Measurements from ENCODE around the gene SIGLEC5. TPM values are rescaled to one million over a fixed set of nuclear protein-coding genes. Genes with fewer than 3 reads are reported as not detected.

SIGLEC5 gene
- total and polyA plus RNA-seq, 2 of the 13 experiments (the other 11 are each of a cell fraction or from before 2014, with no cell fraction given) = not detected

- TF ChIP-seq ZBTB2 (CRISPR knock-in tag; IDR thresholded peaks at IDR 0.05; ENCODE audit: low read depth) (no peak), TFDP1 (CRISPR knock-in tag; IDR thresholded peaks at IDR 0.05; ENCODE audit: borderline replicate concordance) (no peak), ZSCAN20 (CRISPR knock-in tag; IDR thresholded peaks at IDR 0.05; ENCODE audit: borderline replicate concordance) (no peak), ZFP91 (CRISPR knock-in tag; IDR thresholded peaks at IDR 0.05; ENCODE audit: borderline replicate concordance) (no peak)
Observed at GRCh38 chr19:51664131-51664530, 33.9 kb upstream of the SIGLEC5 start (continued).

GRCh38 chr19:51663650-51664049 is 33.4 kb upstream of the SIGLEC5 start:
- WGBS (ENCODE audit: low lambda C conversion rate) = 33% methylated on average over 3 of the region's 3 CpGs
- Histone ChIP-seq H3K79me2 (ENCODE audit: insufficient read depth, low read length) (no peaks in the 10 kb centered on the region), H4K20me1 (ENCODE audit: insufficient read depth, low read length) (no peaks in the 10 kb centered on the region), H3K36me3 (replicated peaks in 1 of 2; ENCODE audit: control insufficient read depth in 1 of 2, insufficient read depth in 2 of 2, low read length in 2 of 2) (no peaks in the 10 kb centered on the region), H3K9ac (ENCODE audit: insufficient read depth, low read depth, low read length) (no peak overlapping the region), H2AFZ (ENCODE audit: low read length) (no peak overlapping the region), H3K4me2 (ENCODE audit: low read depth, low read length) (no peak overlapping the region), H3K4me3 (replicated peaks in 1 of 3; ENCODE audit: insufficient read depth in 1 of 3, low read depth in 2 of 3, low read length in 3 of 3) (no peak overlapping the region), H3K4me1 (ENCODE audit: insufficient read depth, low read length) (no peaks in the 10 kb centered on the region), H3K27me3 (ENCODE audit: control insufficient read depth in 1 of 2, insufficient read depth in 2 of 2, low read length in 2 of 2) (no peaks in the 10 kb centered on the region), H3K9me3 (ENCODE audit: low read length) (no peaks in the 10 kb centered on the region), H3K27ac (ENCODE audit: extremely low read length, insufficient read depth, low read length) (no peak overlapping the region)
- intact Hi-C loops (cut with micrococcal nuclease; ENCODE audit: unreplicated experiment) (no loop called here), in situ Hi-C loops (cut with HindIII; ENCODE audit: extremely low pct_ligation_motif_present, low pct_unique_long_range_greater_than_20kb) (no loop called here)
- FAIRE-seq = no peak
- ChIA-PET CTCF (ENCODE audit: low intra/inter-chr PET ratio, low total read pairs) (no interaction called here), POLR2A (no interaction called here)
- BruUV-seq (replicated peaks) = no TSS peak
- no peak for ATAC-seq
- no peak for DNase-seq (ENCODE audit: low spot score)
- TF ChIP-seq SP5 (CRISPR knock-in tag; IDR thresholded peaks at IDR 0.05; ENCODE audit: borderline replicate concordance, low read depth) = no peak
- no peak for TF ChIP-seq ZFY (CRISPR knock-in tag; IDR thresholded peaks at IDR 0.05)
- no peak for TF ChIP-seq ZNF644 (CRISPR knock-in tag; IDR thresholded peaks at IDR 0.05; ENCODE audit: low read depth)
- no peak for TF ChIP-seq ZNF234 (CRISPR knock-in tag; conservative IDR thresholded peaks at IDR 0.05)
- no peak for TF ChIP-seq MED8 (CRISPR knock-in tag; IDR thresholded peaks at IDR 0.05; ENCODE audit: insufficient replicate concordance)
- TF ChIP-seq NONO (IDR thresholded peaks at IDR 0.05) = no peak
- TF ChIP-seq NONO (CRISPR knock-in tag; conservative IDR thresholded peaks at IDR 0.05) = no peak
- no peak for TF ChIP-seq LCORL (IDR thresholded peaks at IDR 0.05)
- no peak for TF ChIP-seq LCORL (CRISPR knock-in tag; IDR thresholded peaks at IDR 0.05)
- TF ChIP-seq SMAD9 (CRISPR knock-in tag; IDR thresholded peaks at IDR 0.05) = no peak
- TF ChIP-seq TFDP1 (CRISPR knock-in tag; IDR thresholded peaks at IDR 0.05; ENCODE audit: borderline replicate concordance) = no peak
- TF ChIP-seq FOXP4 (CRISPR knock-in tag; IDR thresholded peaks at IDR 0.05) = no peak
